Spleen (tissue), 11 donors: Measurements from ENCODE around the gene HIPK2. TPM values are rescaled to one million over a fixed set of nuclear protein-coding genes. Genes with fewer than 3 reads are reported as not detected.

ENCODE experiments used
- DNase-seq: peaks from one replicate; pipeline ENCODE4 v3.0.0-alpha.2; 2020
- H3K27ac ChIP-seq, 8 donors: fragments of 200-600 bp; sonication (generic) in 7 of 8; 1 replicate in 4 of 8; 2 replicates in 4 of 8; pipeline versions ENCODE4 v1.5.0 to v1.8.0; 2016 to 2021; ENCODE audit warnings: inconsistent platforms in 4 of 8, mild to moderate bottlenecking in 4 of 8, moderate library complexity in 1 of 8
- H3K27me3 ChIP-seq, 7 donors: fragments of 200-600 bp; sonication (generic) in 6 of 7; replicated peaks in 1 of 7; 1 replicate in 4 of 7; 2 replicates in 3 of 7; pipeline versions ENCODE4 v1.5.0 to v1.8.0; 2016 to 2021; ENCODE audit warnings: inconsistent platforms in 3 of 7, mild to moderate bottlenecking in 1 of 7
- H3K36me3 ChIP-seq, 6 donors: fragments of 200-600 bp; sonication (generic) in 5 of 6; 1 replicate in 4 of 6; 2 replicates in 2 of 6; pipeline versions ENCODE4 v1.5.0 to v1.8.0; 2016 to 2021; ENCODE audit warnings: inconsistent platforms in 2 of 6
- H3K4me1 ChIP-seq, 6 donors: fragments of 200-600 bp; sonication (generic) in 5 of 6; 1 replicate in 3 of 6; 2 replicates in 3 of 6; pipeline versions ENCODE4 v1.5.0 to v1.8.0; 2016 to 2021; ENCODE audit warnings: inconsistent platforms in 3 of 6
- H3K4me3 ChIP-seq, 8 donors: fragments of 200-600 bp; sonication (generic) in 7 of 8; 1 replicate in 4 of 8; 2 replicates in 4 of 8; pipeline versions ENCODE4 v1.5.0 to v1.8.0; 2016 to 2021; ENCODE audit warnings: inconsistent platforms in 4 of 8, mild to moderate bottlenecking in 4 of 8, moderate library complexity in 2 of 8
- H3K9me3 ChIP-seq, 8 donors: fragments of 200-600 bp; sonication (generic) in 7 of 8; 1 replicate in 4 of 8; 2 replicates in 4 of 8; pipeline versions ENCODE4 v1.5.0 to v1.8.0; 2016 to 2021; ENCODE audit warnings: inconsistent platforms in 4 of 8
- CTCF ChIP-seq, 11 experiments: fragments of 200-600 bp in 7 of 11; fragments of 450-650 bp in 4 of 11; sonication (generic) in 4 of 11; IDR thresholded peaks in 8 of 11; conservative IDR thresholded peaks in 3 of 11; 1 replicate in 7 of 11; 2 replicates in 4 of 11; pipeline versions ENCODE4 v1.4.0 to v1.8.0; 2016 to 2021; ENCODE audit warnings: antibody characterized with exemption in 11 of 11, inconsistent platforms in 4 of 11, mild to moderate bottlenecking in 1 of 11
- POLR2A ChIP-seq, 3 donors: fragments of 450-650 bp; IDR thresholded peaks; one replicate each; pipeline ENCODE4 v1.5.1; 2017; ENCODE audit warnings: antibody characterized with exemption in 3 of 3, mild to moderate bottlenecking in 1 of 3
- POLR2AphosphoS5 ChIP-seq, 3 donors: sonication (generic); formaldehyde crosslinking; IDR thresholded peaks; one replicate each; pipeline ENCODE4 v1.5.1; 2017; ENCODE audit warnings: antibody characterized with exemption in 3 of 3
- WGBS, 5 donors: extraction: QIAGEN DNeasy Blood & Tissue Kit in 3 of 5; methylation state at CpG; one replicate each; pipeline versions ENCODE4 v1.1.5 to v1.1.7; 2013 to 2018; 5-methylcytosine and 5-hydroxymethylcytosine counted together
- intact Hi-C: fragments of 100-400 bp; cut with DNase I; formaldehyde crosslinking; loops from one replicate; pipeline ENCODE4 v1.15.0; 2023; ENCODE audit warnings: low total_unique reads
- polyA plus RNA-seq, 3 donors: library from polyadenylated mRNA; stranded (reverse); fragments of 200-250 nt; gene quantifications; one replicate each; pipeline ENCODE4 v1.2.1, GENCODE V29; 2013
- total RNA-seq, 7 donors: library from RNA; depleted of rRNA in 3 of 7; stranded (reverse); fragments of >200 nt in 3 of 7; fragmentation: NEBNext Ultra II Directional in 4 of 7; extraction: Animal tissue kit (Norgen Biotek cat#: 25700) in 4 of 7; gene quantifications; one replicate each; pipeline versions ENCODE4 v1.1.0 to v1.2.1, GENCODE V29; 2016 to 2021
- donor health status: healthy with polysubstance abuse.
- donor health status: DM: no; HTN: no; CAD: no; lungs with moderate emphysema.
- donor health status: DM: no; HTN: no; CAD: no.
- donor health status: Bipolar disorder and iron deficiency.
- donor health status: healthy.
- donor health status: DM: no; HTN: no; CAD: no.
- donor health status: DM: yes; HTN: yes; CAD: no.

HIPK2 gene
- total and polyA plus RNA-seq, 10 donors, result 1.7 to 97.5 (median 51.8) TPM

DNA sequence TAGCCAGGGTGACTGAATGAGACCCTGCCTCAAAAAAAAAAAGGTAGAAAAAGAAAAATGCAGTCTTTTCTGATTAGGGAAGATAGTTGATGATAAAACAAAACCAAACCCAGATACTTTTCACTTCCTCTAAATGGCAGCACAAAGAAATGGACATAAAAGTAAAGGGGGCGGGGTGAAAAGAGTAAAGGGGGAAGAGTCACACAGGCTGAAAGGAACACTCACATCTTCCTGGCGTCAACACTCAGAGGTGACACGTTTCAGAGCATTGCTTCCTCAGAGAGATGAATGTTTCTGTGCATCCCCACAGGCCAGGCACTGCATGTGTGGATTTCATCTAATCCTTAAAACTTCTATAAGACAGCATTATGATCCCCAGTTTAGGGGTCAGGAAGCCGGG, 81.2 kb downstream of the HIPK2 start:
- 39 to 49% (median 44%) methylated on average over 4 of the region's 4 CpGs for WGBS, 5 donors
- intact Hi-C loops, result no loop called here

DNA sequence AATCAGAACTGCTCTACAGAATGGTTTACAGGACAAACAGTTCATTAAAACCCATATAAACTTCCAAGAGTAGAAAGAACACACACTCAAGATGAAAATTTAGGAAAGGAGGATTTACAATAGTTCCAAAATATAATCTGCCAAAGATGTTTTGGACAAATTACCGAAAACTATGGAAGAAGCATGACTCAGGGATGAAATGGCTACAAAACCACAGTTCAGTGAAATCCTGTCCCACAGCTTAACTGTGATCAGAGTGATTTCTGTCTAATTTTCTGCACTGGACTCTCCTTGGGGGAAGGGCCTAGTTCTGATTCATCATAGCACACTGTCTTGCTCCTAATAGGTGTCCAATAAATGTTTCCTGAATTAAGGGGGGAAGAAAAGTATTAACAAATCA, 82.2 kb downstream of the HIPK2 start:
- WGBS, 5 donors, result 87 to 94% (median 94%) methylated on average over 1 of the region's 1 CpG
- DNase-seq, result no peak
- Histone ChIP-seq H3K4me1 (peaks cover 0 to 77% (median 22%) of the 10 kb centered on the region in 6 donors), H3K27me3 (no peaks in the 10 kb centered on the region), H3K27ac (peak overlapping the region in 3 of 8 donors; percentile 72 to 75 (median 74)), H3K36me3 (peaks cover 0 to 63% (median 4%) of the 10 kb centered on the region in 6 donors), H3K9me3 (no peaks in the 10 kb centered on the region), H3K4me3 (no peak overlapping the region)
- TF ChIP-seq POLR2A (IDR thresholded peaks at IDR 0.05), result no peak
- TF ChIP-seq POLR2AphosphoS5 (IDR thresholded peaks at IDR 0.05), result no peak
- TF ChIP-seq CTCF (IDR thresholded peaks at IDR 0.05 in 8 of 11, conservative IDR thresholded peaks at IDR 0.05 in 3 of 11), result no peak
- intact Hi-C loops, result no loop called here

More for the DNA sequence above, 81.2 kb downstream of the HIPK2 start:
- DNase-seq, result no peak
- H3K4me1 ChIP-seq, result peaks cover 0 to 87% (median 26%) of the 10 kb centered on the region in 6 donors
- no peaks in the 10 kb centered on the region for H3K9me3 ChIP-seq
- TF ChIP-seq POLR2AphosphoS5 (IDR thresholded peaks at IDR 0.05), result peak in 1 of 3 donors; percentile 57
- TF ChIP-seq POLR2A (IDR thresholded peaks at IDR 0.05), result no peak
- H3K27ac ChIP-seq, result peak overlapping the region in 5 of 8 donors; percentile 17 to 75 (median 72)
- no peaks in the 10 kb centered on the region for H3K27me3 ChIP-seq
- peaks cover 0 to 63% (median 0%) of the 10 kb centered on the region in 6 donors for H3K36me3 ChIP-seq
- H3K4me3 ChIP-seq, result no peak overlapping the region

- peaks cover 0 to 72% (median 21%) of the 10 kb centered on the region in 6 donors for H3K4me1 ChIP-seq
- 91 to 98% (median 94%) methylated on average over 14 of the region's 14 CpGs for WGBS, 5 donors
- no peak for DNase-seq
- H3K4me3 ChIP-seq, result no peak overlapping the region
- intact Hi-C loops, result no loop called here
- H3K9me3 ChIP-seq, result no peaks in the 10 kb centered on the region
- peak overlapping the region in 1 of 8 donors; percentile 75 for H3K27ac ChIP-seq
- peaks cover 0 to 64% (median 7%) of the 10 kb centered on the region in 6 donors for H3K36me3 ChIP-seq
- H3K27me3 ChIP-seq, result no peaks in the 10 kb centered on the region
- no peak for TF ChIP-seq POLR2A (IDR thresholded peaks at IDR 0.05)
- no peak for TF ChIP-seq CTCF (IDR thresholded peaks at IDR 0.05 in 8 of 11, conservative IDR thresholded peaks at IDR 0.05 in 3 of 11)
- no peak for TF ChIP-seq POLR2AphosphoS5 (IDR thresholded peaks at IDR 0.05)
Measured at GRCh38 chr7:139695051-139695450, 82.7 kb downstream of the HIPK2 start.

GRCh38 chr7:139694389-139694676, 83.5 kb downstream of the HIPK2 start:
- Histone ChIP-seq H3K4me3 (no peak overlapping the region), H3K9me3 (no peaks in the 10 kb centered on the region), H3K27me3 (no peaks in the 10 kb centered on the region), H3K27ac (no peak overlapping the region), H3K4me1 (peaks cover 0 to 64% (median 17%) of the 10 kb centered on the region in 6 donors), H3K36me3 (peaks cover 0 to 65% (median 10%) of the 10 kb centered on the region in 6 donors)
- TF ChIP-seq CTCF (IDR thresholded peaks at IDR 0.05 in 8 of 11, conservative IDR thresholded peaks at IDR 0.05 in 3 of 11) (no peak), POLR2AphosphoS5 (IDR thresholded peaks at IDR 0.05) (no peak), POLR2A (IDR thresholded peaks at IDR 0.05) (no peak)
- intact Hi-C loops, result no loop called here
- 80 to 91% (median 88%) methylated on average over 8 of the region's 8 CpGs for WGBS, 5 donors
- DNase-seq, result no peak
